NCI-H526 (cell line): ENCODE measurements around the gene GMEB1.
"Not testable (repeated sequence)": the region's sequence is repeated elsewhere in the genome, so short reads cannot be mapped to it uniquely, and the experiment has no call there.

Experiments used
- DNase-seq, 2 experiments: peaks; one replicate each; lab custom pipeline; 2025; lab: John Stamatoyannopoulos, UW

Gene GMEB1

DNA sequence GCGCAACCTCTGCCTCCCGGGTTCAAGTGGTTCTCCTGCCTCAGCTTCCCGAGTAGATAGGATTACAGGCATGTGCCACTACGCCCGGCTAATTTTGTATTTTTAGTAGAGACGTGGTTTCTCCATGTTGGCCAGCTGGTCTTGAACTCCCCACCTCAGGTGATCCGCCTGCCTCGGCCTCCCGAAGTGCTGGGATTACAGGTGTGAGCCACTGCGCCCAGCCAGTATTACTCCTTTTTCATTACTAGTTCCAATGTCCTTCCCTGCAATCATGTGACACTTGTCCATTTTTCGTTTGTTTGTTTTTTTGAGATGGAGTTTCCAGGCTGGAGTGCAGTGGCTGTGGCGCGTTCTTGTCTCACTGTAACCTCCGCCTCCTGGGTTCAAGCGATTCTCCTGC, 4.4 kb downstream of the GMEB1 start:
- DNase-seq, result not testable (repeated sequence)

DNA sequence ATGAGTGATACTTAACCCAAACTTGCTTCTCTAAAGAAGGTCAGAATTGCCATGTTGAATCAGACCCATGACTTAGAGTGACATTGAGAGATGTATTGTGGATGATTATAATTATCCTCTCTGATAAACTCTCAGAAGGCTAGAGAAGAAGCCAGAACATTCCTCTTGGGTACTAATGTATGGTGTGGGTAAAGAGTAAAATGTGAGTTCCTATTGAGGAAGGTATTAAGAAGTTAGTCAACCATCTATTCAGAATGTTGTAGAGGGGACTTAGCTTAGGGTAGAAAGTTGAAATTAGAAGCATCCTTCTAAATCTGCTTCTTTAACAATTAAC, 7.3 kb downstream of the GMEB1 start:
- DNase-seq, result no peak

- no peak for DNase-seq
Observed at GRCh38 chr1:28680151-28680550, 11.6 kb downstream of the GMEB1 start.

- DNase-seq, result no peak
Observed at GRCh38 chr1:28682840-28683239, 14.3 kb downstream of the GMEB1 start.

DNA sequence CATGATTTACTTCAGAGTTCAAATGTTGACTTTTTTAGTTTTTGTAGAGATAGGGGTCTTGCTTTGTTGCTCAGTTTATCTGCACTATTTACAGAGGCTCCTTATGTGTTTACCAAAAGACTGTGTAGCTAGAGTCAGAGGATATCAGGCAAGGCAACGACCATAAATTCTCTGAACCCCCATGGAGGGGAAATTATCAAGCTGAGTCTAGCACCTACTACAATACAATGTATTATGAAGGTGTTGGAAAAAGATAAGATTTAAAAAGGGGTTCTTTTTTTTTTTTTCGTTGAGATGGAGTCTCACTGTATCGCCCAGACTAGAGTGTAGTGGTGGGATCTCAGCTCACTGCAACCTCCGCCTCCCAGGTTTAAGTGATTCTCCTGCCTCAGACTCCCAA, 16.4 kb downstream of the GMEB1 start:
- no peak for DNase-seq

DNA sequence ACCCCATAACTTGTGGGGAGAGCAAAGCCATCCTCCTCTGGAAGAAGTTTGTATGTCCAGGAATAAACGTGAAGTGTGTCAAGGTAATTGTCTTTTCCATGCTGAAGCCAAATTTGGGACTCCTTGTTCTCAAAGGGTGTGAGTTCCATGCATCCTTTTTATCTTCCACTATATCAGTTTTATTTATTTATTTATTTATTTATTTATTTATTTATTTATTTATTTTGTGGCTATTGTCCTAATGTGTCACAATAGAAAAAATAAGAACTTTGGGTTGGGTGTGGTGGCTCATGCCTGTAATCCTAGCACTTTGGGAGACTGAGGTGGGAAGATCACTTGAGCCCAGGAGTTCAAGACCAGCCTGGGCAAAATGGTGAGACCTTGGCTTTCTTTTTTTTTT, 23.0 kb downstream of the GMEB1 start:
- DNase-seq, result not testable (repeated sequence)

- no peak for DNase-seq
Observed at GRCh38 chr1:28703629-28704028, 35.0 kb downstream of the GMEB1 start.

DNA sequence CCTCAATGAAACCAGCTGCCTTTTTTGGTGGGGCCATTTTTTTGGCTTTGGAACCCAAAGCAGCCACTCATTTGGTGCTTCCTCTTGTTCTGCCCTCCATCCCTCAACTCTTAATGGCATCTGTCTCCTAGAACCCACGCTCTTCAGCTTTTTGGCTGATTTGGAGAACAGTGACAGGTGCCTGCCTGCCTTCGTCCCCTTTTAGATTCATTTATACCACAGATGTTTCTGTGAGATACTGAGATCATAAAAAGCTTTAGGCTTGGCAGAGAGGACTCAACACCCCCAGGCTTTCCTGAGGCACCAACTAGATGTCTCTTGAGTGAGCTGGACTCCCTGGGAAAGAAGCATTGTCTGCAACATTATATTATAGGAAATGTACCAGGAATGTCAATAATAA, 47.8 kb downstream of the GMEB1 start:
- no peak for DNase-seq

GRCh38 chr1:28718166-28718565, 49.6 kb downstream of the GMEB1 start:
- DNase-seq, result no peak

DNA sequence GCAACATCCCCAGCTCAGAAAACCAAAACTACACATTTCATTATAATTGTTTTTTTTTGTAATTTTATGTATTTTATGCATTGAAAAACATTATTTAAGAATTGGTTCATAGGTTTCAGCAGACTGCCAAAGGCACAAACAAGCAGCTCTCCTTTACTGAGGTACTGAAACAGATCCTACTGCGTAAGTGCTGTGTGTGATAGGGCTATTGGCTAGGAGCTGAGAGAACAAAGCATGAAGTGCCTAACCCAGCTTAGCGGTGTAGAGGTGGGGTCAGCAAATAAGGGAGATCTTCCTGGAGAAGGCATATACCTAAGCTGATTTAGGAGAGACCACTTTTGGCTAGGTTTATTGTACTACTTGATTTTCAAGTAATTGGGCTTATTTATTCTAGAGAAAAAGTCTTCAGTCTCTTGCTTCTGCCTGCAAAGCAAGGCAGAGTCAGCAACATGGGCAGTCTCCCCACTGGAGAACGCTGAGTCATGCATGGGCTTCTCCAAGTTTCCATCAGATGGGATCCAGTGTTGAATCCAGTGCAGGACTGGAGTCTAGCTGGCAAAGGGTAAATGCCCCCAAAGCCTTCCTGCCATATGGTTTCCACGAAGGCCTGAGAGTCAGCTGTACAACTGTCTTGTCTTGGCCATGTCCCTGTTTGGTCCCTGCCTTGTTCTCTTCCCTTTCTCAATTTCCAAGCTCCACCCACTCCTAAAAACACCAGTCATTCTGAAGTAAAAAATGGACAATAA, 50.2 kb downstream of the GMEB1 start:
- no peak for DNase-seq

DNA sequence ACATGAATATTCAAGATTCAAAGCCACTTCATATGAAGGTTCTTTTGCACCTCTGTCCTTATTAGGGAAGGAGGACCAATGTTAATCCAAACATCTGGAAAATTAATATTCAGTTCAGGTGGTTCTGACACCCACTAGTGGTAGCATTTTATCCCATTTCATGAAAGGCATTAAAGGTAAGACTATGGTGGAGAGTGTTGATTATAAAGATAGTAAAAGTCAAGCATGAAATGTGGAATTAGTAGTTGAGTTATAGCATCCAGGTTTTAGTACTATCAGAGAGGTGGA, 50.7 kb downstream of the GMEB1 start:
- DNase-seq, result no peak

DNA sequence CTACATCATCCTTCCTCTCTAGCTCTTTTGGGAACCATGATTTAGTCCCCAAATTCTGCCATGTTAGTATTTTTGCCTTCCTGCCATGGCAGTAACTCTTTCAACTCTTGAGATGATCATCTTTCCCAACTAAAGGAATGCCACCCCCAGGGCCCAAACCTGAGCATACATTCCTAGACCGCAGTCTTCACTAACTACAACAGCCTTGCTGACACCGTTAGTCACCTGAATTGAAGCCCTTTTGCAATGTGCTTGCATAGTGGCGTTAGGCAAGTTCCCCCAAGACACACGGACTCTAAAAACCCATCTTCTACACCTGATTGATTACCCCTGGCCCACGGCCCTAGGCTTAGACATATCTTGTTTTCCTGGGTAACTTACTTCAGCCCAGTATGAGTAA, 51.8 kb downstream of the GMEB1 start:
- no peak for DNase-seq

- DNase-seq, result not testable (repeated sequence)
Observed at GRCh38 chr1:28721927-28722326, 53.3 kb downstream of the GMEB1 start.

DNA sequence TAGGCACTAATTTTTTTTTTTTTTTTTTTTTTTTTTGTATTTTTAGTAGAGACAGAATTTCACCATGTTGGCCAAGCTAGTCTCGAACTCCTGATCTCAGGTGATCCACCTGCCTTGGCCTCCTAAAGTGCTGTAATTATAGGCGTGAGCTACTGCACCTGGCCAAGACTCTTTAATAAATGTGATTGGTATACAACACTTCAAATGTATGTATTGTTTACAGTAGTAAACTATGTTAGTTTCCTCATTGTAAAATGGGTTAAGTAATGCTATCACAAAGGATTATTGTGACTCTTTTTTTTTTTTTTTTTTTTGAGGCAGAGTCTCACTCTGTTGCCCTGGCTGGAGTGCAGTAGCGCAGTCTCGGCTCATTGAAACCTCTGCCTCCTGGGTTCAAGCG, 56.8 kb downstream of the GMEB1 start:
- not testable (repeated sequence) for DNase-seq

- peak in 1 of 2 experiments; percentile 36 for DNase-seq
Observed at GRCh38 chr1:28735961-28736449, 67.4 kb downstream of the GMEB1 start.

DNA sequence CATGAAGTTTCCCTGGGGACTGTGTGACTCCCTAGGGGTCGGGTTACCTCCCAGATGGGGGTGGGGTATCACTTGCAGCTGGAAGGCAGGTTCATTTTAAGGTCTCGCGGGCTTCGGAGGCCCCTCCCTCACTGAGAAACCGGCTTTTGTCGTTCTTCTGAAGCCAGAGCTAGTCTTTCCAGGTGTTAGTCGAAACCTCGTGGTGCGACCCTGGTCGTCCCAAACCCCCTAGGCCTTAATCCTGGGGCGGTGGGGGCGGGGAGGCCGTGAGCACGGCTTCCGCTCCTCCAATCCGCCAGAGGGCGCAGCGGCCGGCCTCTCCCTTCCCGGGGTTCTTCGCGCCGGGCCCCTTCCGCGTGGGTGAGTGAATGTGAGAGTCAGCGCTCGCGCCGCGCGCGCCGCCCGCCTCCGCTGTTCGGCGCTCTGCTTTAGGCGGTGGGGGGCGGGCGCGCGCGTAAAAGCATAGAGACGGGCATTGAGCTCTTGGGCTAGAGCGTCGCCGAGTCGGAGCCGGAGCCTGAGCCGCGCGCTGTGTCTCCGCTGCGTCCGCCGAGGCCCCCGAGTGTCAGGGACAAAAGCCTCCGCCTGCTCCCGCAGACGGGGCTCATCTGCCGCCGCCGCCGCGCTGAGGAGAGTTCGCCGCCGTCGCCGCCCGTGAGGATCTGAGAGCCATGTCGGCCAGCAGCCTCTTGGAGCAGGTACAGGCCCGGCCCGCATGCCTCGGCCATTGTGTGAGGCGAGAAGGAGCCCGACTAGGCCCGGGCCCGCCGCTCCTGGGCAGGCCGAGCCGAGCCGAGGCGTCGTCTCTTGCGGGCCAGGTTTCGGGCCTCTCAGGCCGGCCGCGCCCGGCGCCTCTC, 68.1 kb downstream of the GMEB1 start, which contains the start of gene YTHDF2:
TSS of gene YTHDF2 (plus strand) at position 491 of the 857 bp plus-strand sequence. CDS start at position 672, 181 bp downstream.
- DNase-seq, result peak; percentile 93 to 98

GRCh38 chr1:28737307-28738132, 68.9 kb downstream of the GMEB1 start:
- peak; percentile 61 to 80 for DNase-seq

GRCh38 chr1:28740118-28740517, 71.5 kb downstream of the GMEB1 start:
- DNase-seq, result no peak

DNA sequence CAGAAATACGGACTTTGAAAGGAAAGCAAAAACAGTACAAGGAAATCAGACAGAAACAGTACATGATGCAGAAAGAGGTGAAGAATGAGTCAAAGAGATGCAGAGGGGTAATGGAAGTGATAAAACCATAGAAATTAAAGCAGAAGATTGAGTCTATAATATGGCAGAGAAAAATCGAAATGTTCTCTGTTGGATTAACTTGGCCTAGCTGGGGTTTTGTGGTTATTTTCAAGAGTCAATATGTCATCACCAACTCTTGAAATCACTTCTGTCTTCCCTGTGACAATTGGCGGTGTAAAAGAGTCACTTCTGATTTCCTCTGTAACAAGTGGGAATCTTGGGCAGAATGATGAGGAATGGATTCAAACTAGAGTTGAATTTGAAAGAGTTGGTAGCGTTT, 75.6 kb downstream of the GMEB1 start:
- DNase-seq, result no peak

GRCh38 chr1:28745653-28746173, 77.1 kb downstream of the GMEB1 start:
- no peak for DNase-seq

DNA sequence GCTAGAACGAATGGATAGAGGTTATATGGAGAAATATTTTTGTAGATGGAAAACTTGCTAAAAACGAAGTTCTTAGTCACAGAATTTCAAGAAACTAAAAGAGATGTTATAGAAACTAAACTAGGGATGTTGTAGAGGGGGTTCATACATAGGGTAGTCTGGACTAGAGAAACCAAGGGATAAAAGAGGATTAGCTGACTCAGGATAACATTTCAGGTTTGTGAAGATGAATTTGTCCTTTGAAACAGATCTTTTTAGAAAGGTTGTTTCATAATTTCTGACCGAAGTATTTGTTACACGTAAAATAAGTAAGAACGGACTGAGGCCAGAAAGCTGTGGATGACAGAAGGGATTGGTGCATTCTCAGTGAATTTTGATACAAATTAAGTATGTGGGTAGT, 81.7 kb downstream of the GMEB1 start:
- DNase-seq, result no peak

DNA sequence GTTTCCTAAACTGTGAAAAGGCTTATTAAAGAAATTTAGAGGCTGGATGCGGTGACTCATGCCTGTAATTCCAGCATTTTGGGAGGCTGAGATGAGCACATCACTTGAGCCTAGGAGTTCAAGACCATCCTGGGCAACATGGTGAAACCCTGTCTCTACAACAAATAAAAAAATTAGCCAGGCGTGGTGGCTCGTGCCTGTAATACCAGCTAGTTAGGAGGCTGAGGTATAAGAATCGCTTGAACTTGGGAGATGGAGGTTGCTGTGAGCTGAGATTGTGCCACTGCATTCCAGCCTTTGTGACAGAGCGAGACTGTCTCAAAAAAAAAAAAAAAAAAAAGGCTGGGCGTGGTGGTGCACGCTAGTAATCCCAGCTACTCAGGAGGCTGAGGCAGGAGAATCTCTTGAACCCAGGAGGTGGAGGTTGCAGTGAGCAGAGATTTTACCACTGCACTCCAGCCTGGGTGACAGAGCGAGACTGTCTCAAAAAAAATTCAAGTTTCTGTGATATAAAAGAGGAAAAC, 82.2 kb downstream of the GMEB1 start:
- not testable (repeated sequence) for DNase-seq
